Occipital lobe (tissue), 2 donors: ENCODE measurements around the gene FAM43B. TPM values are rescaled to one million over a fixed set of nuclear protein-coding genes. Genes with fewer than 3 reads are reported as not detected.
A peak's percentile ranks its signal among the peaks of the same experiment; 100 is the strongest.

Experiments used
- DNase-seq: peaks from one replicate; lab custom pipeline; 2025; lab: John Stamatoyannopoulos, UW
- total RNA-seq: library from RNA; depleted of rRNA; stranded (reverse); fragments of >200 nt; gene quantifications from one replicate; pipeline ENCODE4 v1.2.3, GENCODE V29; 2014

FAM43B gene
- total RNA-seq, 1 donor from 2014 or later: 0.16 TPM

DNA sequence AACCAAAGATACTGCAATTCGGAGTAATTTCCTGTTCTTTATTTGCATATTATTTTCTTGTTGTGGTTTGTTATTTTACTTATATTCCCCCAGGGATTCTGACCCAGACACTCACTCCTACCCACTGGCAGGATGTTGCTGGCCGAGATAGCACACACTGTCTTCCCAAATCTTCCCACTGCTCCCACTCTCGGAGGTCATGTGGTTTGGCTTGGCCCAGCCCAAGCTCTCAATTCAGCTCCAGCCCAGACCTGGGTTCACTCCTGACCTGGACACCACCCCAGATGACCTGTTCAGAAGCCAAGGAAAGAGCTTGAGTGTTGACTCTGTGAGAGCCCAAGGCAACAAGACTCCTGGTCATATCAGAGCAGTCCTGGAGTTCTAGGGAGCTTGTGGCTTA, 1.2 kb upstream of the FAM43B start:
- no peak for DNase-seq

DNA sequence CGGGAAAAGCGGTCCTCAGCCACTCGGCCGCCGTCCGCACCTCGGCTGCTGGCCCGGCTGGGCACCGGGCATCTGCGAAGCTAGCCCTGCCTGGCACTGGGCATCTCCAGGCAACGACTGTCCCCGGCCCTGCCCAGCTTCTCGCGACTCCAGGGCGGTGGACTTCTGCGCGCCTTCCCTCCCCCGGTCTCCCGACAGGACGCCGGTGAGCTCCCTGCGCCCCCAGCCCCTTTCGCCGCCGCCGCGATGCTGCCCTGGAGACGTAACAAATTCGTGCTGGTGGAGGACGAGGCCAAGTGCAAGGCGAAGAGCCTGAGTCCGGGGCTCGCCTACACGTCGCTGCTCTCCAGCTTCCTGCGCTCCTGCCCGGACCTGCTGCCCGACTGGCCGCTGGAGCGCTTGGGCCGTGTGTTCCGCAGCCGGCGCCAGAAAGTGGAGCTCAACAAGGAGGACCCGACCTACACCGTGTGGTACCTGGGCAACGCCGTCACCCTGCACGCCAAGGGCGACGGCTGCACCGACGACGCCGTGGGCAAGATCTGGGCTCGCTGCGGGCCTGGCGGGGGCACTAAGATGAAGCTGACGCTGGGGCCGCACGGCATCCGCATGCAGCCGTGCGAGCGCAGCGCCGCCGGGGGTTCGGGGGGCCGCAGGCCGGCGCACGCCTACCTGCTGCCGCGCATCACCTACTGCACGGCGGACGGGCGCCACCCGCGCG, 514 bp downstream of the FAM43B start:
- DNase-seq: no peak

DNA sequence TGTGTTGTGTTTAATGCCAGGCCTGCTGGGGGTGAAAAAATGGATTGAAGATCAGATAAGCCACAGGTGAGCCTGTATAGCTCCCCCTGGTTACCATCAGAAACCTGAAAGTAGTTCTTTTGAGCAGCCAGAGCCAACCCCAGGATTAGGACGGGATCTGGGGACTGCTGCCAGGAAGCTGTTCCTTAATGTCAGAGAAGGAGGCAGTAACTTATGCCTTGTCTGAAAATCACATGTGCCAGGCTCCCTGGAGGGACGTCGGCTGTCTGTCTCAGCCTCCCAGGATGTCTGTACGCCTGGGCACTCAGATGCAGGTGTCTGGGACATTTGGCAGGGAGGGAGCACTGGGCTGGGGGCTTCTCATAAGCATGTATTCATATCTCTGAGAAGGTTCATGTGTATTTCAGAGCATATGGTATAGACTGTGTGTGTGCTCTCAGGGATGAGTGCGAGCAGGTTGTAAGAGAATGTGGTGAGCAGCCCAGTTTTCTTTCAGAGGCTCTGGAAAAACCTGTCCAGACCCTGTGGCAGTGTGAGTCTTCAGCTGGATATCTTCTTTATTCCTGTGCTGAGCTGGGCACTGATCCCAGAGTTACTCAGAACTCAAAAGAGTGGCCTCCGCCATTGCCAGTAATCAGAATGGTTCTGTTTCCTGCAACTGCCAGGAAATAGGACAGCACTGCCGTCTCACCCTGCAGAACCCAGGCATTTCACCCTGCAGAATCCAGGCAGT, 2.8 kb downstream of the FAM43B start:
- DNase-seq: peak; percentile 34

DNA sequence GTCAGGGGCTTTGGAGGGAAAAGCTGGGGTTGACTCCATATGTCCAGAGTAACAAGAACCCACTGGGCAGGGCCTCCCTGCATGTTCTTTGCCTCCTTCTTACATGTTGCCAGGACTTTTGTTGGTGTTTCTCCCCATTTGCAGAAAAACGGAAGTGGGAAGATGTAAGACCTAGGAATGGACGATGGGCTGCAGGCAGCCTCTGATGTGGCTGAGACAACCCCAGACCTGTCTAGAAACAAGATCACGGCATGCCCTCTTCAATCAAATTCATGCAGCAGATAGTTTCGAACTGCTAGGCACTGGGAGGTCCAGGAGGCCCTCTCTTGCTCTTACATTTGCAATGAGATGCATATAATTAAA, 3.4 kb downstream of the FAM43B start:
- DNase-seq: no peak

DNA sequence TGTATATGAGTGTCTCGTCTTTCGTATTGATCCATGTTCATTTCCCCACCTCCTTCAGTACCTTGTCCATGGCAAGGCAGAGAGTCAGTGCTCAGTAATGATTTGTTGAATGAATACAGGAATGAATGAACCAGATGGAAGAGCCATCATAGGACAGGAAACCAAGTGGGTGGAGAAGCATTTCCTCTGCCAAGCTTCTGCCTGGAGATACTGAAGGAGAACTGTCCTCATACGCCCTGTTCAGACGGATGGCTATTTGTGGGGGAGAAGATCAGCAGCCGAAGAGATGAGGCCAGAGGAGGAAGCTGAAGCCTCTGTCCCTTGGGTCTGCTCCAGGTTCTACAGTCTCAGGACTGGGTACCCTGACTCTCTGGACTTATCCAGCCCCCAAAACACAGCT, 5.8 kb downstream of the FAM43B start:
- DNase-seq: no peak

DNA sequence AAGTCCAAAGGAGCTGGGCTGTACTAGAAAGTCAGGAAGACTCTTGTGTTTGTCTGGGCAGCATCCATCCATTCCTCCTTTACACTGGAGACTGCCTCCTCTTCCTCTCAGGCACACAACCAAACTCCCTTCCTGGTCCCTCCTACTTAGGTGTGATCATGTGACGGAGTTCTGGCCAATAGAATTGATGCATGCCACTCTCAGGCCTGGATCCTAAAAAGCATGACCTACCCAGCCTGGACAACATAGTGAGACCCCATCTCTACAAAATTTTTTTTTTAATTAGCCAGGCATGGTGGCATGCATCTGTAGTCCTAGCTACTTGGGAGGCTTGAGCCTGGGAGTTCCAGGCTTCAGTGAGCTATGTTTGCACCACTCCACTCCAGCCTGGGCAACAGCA, 8.6 kb downstream of the FAM43B start:
- no peak for DNase-seq

DNA sequence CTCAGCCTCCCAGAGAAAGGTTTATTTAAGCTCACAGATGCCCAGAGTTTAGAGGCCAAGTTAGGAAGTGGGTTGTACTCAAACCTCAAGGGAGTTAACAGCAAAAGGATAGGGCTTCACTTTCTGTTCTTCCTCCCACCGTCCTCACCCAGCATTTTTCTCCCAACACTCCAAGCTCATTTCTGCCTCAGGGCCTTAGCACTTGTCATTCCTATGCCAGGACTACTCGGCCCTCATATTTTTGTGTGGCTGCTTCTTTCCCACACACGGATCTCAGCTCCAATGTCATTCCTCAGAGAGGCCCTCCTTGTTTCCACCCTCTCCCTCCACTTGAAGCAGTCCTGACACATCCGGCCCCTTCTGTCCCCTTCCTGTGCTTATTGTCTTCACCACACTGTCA, 12.9 kb downstream of the FAM43B start:
- DNase-seq: no peak

DNA sequence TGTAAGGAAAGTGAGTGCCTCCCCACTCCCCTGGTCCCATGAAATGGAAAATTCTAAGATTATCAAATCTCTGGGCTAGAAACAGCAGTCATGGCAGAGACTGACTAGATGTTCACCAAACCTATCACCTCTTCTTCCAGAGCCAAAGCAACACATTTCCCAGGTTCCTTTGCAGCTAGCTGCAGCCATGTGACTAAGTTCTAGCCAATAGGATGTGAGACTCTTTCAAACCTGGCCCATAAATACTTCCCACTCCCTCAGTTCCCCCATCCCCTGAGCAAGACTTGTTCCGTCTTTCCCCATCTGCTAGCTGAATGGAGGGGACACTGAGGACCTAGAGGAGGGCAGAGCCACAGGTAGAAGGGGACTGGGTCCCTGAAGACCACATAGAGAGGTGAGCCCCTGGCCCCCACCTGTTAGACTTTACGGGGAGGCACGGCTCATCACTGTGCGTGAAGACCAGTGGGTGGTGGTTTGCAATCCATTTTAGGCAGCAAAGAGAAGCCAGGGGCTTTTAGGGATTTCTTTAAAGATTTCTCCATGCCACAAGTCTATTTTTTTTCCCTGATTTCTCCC, 17.2 kb downstream of the FAM43B start:
- DNase-seq: no peak

DNA sequence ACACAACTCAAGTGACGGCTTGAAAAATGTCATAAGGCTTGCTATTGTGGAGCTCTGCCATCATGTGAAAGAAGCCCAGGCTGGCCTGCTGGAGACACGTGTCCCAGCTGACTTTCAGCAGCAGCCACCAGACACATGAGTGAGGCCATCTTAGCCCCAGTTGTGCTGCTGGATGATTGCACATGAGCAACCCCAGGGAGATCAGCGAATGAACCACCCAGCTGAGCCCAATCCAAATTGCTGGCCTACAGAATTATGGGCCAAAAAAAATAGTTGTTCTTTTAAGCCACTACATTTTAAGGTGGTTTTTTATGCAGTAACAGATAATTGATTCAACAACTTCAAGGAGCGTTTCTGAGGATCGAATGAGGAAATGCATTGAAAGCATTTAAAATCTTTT, 19.1 kb downstream of the FAM43B start:
- no peak for DNase-seq

DNA sequence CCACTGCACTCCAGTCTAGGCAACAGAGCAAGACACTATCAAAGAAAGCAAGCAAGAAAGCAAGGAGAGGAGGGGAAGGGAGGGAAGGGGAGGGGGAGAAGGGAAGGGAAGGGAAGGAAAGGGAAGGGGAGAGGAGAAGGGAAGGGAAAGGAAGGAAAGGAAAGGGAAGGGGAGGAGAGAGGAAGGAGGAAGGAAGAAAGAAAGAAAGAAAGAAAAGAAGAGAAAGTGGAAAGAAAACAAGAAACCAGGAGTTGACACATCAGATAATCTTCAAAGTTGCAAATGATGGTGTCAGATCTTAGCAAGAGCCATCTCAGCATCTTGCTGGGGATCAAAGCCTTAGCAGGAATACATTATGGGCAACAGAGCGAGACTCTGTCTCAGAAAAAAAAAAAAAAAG, 21.6 kb downstream of the FAM43B start:
- DNase-seq: no peak

DNA sequence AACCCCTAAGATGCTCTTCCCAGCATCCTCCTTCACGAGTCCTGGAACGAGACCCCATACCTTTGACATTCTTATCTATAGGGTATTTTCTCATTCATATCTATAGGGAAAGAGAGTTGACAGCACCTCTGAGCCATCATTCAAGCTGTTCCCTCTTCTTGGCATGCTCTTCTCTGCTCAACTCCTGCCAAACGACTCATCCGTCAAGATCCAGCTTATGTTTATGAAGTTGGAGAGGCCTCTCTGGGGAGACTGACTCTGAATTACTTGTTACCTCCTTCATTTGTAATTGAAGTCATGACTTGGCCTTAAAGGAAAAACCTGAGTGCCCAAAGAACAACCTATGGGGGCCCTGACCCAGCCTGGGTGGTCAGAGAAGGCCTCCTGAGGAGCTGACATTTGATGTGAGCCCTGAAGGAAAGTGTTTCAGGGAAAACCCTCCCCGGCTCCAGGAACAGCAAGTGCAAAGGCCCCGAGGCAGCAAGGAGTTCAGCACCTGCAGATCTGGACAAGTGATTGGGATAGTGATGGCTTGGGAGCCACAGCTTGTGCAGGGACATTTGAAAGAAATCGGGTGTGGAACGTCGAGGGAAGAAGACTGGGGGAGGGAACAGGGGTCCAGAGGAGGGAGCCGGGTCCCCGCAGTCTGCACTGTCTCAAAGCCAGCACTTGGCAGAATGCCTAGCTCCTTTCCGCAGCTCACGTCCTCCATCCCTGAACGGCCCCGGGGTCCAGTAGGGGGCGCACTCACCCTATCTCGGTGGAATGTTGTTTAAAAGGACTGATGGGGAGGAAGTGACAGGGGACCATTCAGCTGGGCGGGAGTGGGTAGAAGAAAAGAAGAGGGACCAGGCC, 22.5 kb downstream of the FAM43B start:
- no peak for DNase-seq

DNA sequence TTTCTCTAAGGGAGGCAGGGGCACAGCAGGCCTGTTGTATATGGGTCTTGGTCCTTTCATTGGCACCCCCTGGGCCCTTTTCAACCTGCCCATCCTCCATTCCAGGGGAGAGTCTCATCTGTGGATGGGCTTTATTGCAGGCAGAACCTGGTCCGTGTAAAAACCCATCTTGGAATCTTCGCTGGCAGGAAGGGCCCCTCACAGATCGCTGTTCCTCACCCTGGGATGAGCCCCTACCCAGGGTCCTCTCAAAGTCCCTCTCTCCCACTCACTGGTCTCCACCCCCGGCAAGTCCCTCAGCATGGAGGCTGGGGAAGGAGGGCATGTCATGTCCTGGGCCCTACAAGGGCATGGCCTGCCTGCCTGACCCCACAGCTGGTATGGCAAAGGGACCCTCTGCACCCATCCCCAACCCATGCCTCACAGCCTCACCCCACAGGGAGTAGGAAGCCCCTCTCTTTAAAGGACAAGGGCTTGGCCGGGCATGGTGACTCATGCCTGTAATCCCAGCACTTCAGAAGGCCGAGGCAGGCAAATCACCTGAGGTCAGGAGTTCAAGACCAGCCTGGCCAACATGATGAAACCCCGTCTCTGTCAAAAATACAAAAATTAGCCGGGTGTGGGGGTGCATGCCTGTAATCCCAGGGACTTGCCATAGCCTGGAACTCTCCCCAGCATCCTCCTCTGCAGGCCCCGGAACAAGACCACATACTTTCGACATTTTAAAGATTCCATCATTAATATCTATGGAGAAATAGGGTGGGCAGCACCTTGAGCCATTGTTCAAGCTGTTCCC, 23.4 kb downstream of the FAM43B start:
- DNase-seq: no peak

DNA sequence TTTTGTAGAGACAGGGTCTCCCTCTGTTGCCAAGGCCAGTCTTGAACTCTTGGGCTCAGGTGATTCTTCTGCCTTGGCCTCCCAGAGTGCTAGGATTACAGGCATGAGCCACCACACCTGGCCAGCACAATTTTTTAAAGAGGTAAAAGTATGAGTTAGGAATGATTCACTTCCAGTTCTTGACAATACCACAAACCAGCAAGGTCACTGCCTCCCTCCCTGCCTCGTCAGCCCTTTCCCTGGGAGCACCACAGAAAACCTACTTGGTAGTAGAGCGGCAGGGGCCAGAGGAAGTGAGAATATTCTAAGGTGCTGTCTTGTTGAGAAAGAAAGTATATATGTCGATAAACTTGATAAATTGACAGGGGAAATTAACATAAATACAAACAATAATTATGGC, 25.7 kb downstream of the FAM43B start:
- DNase-seq: no peak

DNA sequence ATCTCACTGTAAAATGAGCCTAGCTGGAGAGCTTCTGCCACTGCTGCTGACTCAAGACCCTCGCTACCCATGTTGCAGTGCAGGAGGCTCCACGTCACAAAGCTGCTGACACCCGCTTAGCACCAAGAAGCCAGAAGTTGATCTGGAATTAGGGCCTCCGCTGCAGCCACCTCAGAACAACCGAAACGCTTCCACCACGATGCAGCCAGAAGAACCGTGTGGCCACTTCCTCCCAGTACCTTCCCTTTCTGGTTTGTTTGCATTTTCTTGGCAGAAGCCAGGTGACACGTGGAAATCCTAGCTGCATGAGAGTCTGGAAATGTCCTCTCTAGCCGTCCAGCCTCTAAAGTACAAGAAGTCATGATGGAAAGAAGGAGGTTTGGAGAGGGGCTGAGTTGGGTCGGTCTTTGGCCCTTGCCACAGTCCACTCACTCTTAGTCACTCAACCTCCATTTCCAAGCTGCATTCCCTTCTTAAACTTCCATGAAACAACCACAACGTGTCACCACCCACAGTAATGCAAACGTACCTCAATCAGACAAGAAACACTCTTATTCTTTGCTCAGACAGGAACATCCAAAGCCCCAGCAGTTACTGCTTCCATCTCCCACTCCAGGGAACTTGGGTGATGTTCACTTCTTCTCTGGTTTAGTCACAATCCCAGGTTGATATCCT, 26.5 kb downstream of the FAM43B start:
- no peak for DNase-seq

DNA sequence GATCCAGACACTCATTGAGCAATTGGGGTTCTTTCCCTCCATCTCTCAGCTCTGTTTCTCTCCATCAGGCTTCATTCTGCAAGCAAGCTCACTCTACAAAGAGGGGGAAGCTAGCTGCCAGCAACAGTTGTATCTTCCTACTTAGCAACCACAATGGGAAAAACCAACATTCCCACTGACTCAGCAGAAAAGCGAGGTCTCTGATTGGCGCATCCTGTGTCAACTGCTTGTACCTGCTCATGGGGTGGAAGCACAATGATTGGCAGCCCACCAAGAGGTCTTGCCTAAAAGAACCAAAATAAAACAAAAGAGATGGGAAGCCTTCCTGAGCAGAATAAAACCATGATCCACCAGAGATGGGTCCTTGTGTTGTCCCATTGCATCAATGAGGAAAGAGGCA, 32.5 kb downstream of the FAM43B start:
- no peak for DNase-seq

DNA sequence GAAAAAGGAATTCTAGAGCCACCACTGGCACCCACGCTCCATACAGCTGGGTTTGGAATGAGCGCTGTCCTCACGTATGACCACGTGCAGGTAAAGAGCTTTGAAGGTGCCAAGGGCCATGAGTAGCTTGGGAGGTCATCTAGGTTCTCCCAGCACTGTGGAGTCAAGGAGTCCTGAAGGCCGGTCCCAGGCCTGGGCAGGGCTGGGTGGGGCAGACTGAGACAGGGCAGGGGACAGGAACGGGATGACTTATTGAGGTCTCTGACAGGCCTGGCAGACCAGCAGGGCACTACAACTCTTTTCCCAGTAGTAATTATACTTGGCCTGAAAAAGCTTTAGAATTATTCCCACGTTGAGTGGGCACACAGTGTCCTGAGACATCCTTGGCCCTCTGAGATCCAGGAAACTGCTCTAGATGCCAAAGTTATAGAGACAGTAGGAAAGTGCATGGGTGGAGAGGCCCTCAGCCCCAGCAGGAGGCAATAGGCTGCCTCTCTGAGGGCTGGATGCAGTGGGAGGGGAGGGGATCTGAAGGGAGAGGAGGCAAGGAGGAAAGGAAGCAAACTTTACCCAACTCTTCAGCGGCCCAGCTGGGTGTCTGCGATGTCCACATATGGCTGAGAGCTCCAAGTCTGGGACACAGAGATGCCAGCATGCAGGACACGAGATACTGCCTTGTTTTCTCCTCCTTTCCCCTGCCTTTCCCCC, 34.7 kb downstream of the FAM43B start:
- no peak for DNase-seq

DNA sequence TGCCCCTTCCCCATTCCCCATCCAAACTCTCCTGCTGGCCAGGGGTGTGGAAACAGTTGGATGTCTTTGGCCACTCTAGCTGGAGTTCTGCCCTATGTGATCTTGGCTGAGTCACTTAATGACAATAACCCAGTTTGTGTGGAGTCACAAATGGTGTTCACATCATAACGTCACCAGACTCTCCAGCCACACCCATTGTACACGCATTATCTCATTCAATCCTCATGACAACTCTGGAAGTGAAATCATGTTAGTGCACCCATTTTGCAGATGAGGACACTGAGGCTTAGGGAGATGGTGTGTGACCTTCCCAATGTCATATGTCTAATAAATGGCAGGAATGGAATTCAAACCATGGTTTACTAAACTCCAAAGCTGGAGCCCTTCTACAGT, 35.3 kb downstream of the FAM43B start:
- DNase-seq: no peak

DNA sequence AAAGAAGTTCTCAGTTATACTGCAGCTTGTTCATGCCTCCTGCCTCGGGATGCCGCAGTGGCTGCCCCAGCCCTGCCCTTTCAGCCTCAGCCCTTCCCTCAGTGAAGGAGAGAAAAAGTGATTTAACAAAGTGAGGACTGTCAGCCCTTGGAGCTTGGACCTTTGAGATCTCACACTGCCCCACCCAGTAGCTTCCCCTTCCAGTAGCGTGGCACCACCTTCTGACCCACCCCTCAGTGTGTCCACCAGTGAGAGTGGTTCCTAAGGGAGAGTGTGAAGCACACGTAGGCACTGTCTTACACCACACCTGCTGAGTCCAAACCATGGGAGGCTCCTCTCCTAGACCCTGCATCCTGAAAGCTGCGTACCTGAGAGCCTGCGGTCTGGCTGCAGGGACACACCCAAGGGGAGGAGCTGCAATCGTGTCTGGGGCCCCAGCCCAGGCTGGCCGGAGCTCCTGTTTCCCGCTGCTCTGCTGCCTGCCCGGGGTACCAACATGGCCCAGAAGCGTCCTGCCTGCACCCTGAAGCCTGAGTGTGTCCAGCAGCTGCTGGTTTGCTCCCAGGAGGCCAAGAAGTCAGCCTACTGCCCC, 36.4 kb downstream of the FAM43B start, which contains the start of gene CDA:
CDA (plus strand) TSS at position 464 of the 592 bp plus-strand sequence; CDS start at position 497, 33 bp downstream.
- DNase-seq: no peak
